GM23338 (cell line): ENCODE results near the gene STK24. TPM values are rescaled to one million over a fixed set of nuclear protein-coding genes. Genes with fewer than 3 reads are reported as not detected.

Source experiments
- ATAC-seq: fragments of 200-7000 bp; cut with Tn5 transposase; 3 replicates; pipeline ENCODE4 v1.9.1; 2020
- DNase-seq: peaks from one replicate; pipeline ENCODE4 v3.0.0-alpha.2; 2015; ENCODE audit warnings: low spot score
- H2AFZ ChIP-seq: fragments of 200-600 bp; sonication (generic); 2 replicates; pipeline ENCODE4 v1.8.0; 2016; ENCODE audit warnings: antibody characterized with exemption, mild to moderate bottlenecking, moderate library complexity
- H3F3A ChIP-seq: fragments of 200-600 bp; sonication (generic); replicated peaks from 2 replicates; pipeline ENCODE4 v1.8.0; 2017; ENCODE audit warnings: antibody characterized with exemption, mixed run types, low read depth
- H3K27ac ChIP-seq: fragments of 200-600 bp; sonication (generic); 2 replicates; pipeline ENCODE4 v1.6.1; 2016; ENCODE audit warnings: low read depth
- H3K27me3 ChIP-seq: fragments of 200-600 bp; sonication (generic); 2 replicates; pipeline ENCODE4 v1.8.0; 2016; ENCODE audit warnings: mild to moderate bottlenecking, mixed run types, moderate library complexity; ENCODE audit not compliant: insufficient read depth
- H3K36me3 ChIP-seq: fragments of 200-600 bp; sonication (generic); 2 replicates; pipeline ENCODE4 v1.8.0; 2016; ENCODE audit warnings: mild to moderate bottlenecking; ENCODE audit not compliant: insufficient read depth
- H3K4me1 ChIP-seq: fragments of 200-600 bp; sonication (generic); 2 replicates; pipeline ENCODE4 v1.8.0; 2016; ENCODE audit warnings: mild to moderate bottlenecking, moderate library complexity; ENCODE audit not compliant: insufficient read depth
- H3K4me2 ChIP-seq: fragments of 200-600 bp; sonication (generic); 2 replicates; pipeline ENCODE4 v1.7.1; 2017; ENCODE audit warnings: mixed run types
- H3K4me3 ChIP-seq: fragments of 200-600 bp; sonication (generic); 2 replicates; pipeline ENCODE4 v1.6.1; 2016; ENCODE audit warnings: mixed run types
- H3K79me2 ChIP-seq: fragments of 200-600 bp; sonication (generic); replicated peaks from 2 replicates; pipeline ENCODE4 v1.8.0; 2017; ENCODE audit warnings: mild to moderate bottlenecking; ENCODE audit not compliant: insufficient read depth
- H3K9me2 ChIP-seq: fragments of 200-600 bp; sonication (generic); 2 replicates; pipeline ENCODE4 v1.8.0; 2017; ENCODE audit not compliant: insufficient read depth
- H4K20me1 ChIP-seq: fragments of 200-600 bp; sonication (generic); replicated peaks from 2 replicates; pipeline ENCODE4 v1.8.0; 2017; ENCODE audit warnings: mild to moderate bottlenecking; ENCODE audit not compliant: insufficient read depth
- H3K27ac Mint-ChIP-seq: 2 replicates; pipeline ENCODE4 v1.8.0; 2020; ENCODE audit warnings: inconsistent platforms, mild to moderate bottlenecking, moderate library complexity, mixed read lengths
- H3K27me3 Mint-ChIP-seq: 3 replicates; pipeline ENCODE4 v1.8.0; 2022; ENCODE audit warnings: low read depth, mild to moderate bottlenecking, moderate library complexity, mixed read lengths, inconsistent platforms; ENCODE audit not compliant: insufficient read depth, poor library complexity
- H3K36me3 Mint-ChIP-seq: 3 replicates; pipeline ENCODE4 v1.8.0; 2021; ENCODE audit warnings: low read depth, mild to moderate bottlenecking, inconsistent platforms, moderate library complexity, mixed read lengths
- H3K4me1 Mint-ChIP-seq: 3 replicates; pipeline ENCODE4 v1.8.0; 2020; ENCODE audit warnings: mild to moderate bottlenecking, inconsistent platforms, mixed read lengths
- H3K4me3 Mint-ChIP-seq: 3 replicates; pipeline ENCODE4 v1.8.0; 2021; ENCODE audit warnings: moderate library complexity, mild to moderate bottlenecking, inconsistent platforms, mixed read lengths
- H3K9me3 Mint-ChIP-seq: 3 replicates; pipeline ENCODE4 v1.8.0; 2020; ENCODE audit warnings: moderate library complexity, mild to moderate bottlenecking, inconsistent platforms, mixed read lengths
- ETS1 ChIP-seq: IDR thresholded peaks from 2 replicates; pipeline ENCODE4 v1.6.1; 2016; ENCODE audit warnings: antibody characterized with exemption
- EZH2phosphoT487 ChIP-seq: fragments of 200-600 bp; sonication (generic); IDR thresholded peaks from one replicate; pipeline ENCODE4 v1.8.1; 2018; ENCODE audit warnings: antibody characterized with exemption; ENCODE audit not compliant: unreplicated experiment
- JUNB ChIP-seq: IDR thresholded peaks from one replicate; pipeline ENCODE4 v1.6.1; 2016; ENCODE audit warnings: antibody characterized with exemption; ENCODE audit not compliant: unreplicated experiment
- NANOG ChIP-seq: IDR thresholded peaks from 2 replicates; pipeline ENCODE4 v1.6.1; 2016; ENCODE audit warnings: antibody characterized with exemption, borderline replicate concordance
- STAT1 ChIP-seq: IDR thresholded peaks from one replicate; pipeline ENCODE4 v1.6.1; 2016; ENCODE audit warnings: antibody characterized with exemption; ENCODE audit not compliant: unreplicated experiment
- ZNF114 ChIP-seq: fragments of 250-450 bp; sonication (Bioruptor Pico); IDR thresholded peaks from 2 replicates; pipeline ENCODE4 v1.5.0; 2020; ENCODE audit warnings: mild to moderate bottlenecking, moderate library complexity
- polyA plus RNA-seq: library from polyadenylated mRNA; unstranded; fragments of >200 nt; fragmentation: Nextera tagmentation; extraction: Ambion mirVana; gene quantifications from 2 replicates; pipeline ENCODE4 v1.2.1, GENCODE V29; 2016
- total RNA-seq: library from RNA; depleted of rRNA; stranded (reverse); fragments of >200 nt; shearing (Covaris generic); gene quantifications from 2 replicates; pipeline ENCODE4 v1.2.3, GENCODE V29; 2014
- TF ChIP-seq, protein P1 (sequence below): fragments of 250-450 bp; sonication (Bioruptor Pico); IDR thresholded peaks from 2 replicates; pipeline ENCODE4 v1.5.0; 2020; ENCODE audit warnings: mild to moderate bottlenecking, moderate library complexity
- TF ChIP-seq, protein P2 (sequence below), 2 experiments: fragments of 200-600 bp in 1 of 2; sonication (generic) in 1 of 2; conservative IDR thresholded peaks; 2 replicates each; pipeline versions ENCODE4 v1.5.1 to v1.6.1; 2016 to 2017; ENCODE audit warnings: antibody characterized with exemption in 2 of 2, low read depth in 2 of 2, mild to moderate bottlenecking in 2 of 2, moderate library complexity in 1 of 2
- TF ChIP-seq, protein P3 (sequence below): IDR thresholded peaks from one replicate; pipeline ENCODE4 v1.6.1; 2018; ENCODE audit warnings: antibody characterized with exemption; ENCODE audit not compliant: unreplicated experiment

The STK24 gene
- total and polyA plus RNA-seq, 2 experiments from 2014 or later = 56.5 to 144 TPM

GRCh38 chr13:98581971-98582702, 5.2 kb upstream of the STK24 start:
- Histone ChIP-seq H3K4me1 (peaks cover 17% of the 10 kb centered on the region), H4K20me1 (no peaks in the 10 kb centered on the region), H3K27me3 (no peaks in the 10 kb centered on the region), H3K4me2 (no peak overlapping the region), H3K9me2 (no peaks in the 10 kb centered on the region), H3K79me2 (no peaks in the 10 kb centered on the region), H3K4me3 (no peak overlapping the region), H3F3A (0 out of 2 replicates have a peak, but pooled peaks cover 5% of the 10 kb centered on the region), H2AFZ (no peak overlapping the region), H3K36me3 (no peaks in the 10 kb centered on the region), H3K27ac (no peak overlapping the region)
- Mint-ChIP-seq H3K27me3 (no peaks in the 10 kb centered on the region), H3K4me1 (peaks cover 17% of the 10 kb centered on the region), H3K4me3 (no peak overlapping the region), H3K36me3 (no peaks in the 10 kb centered on the region), H3K27ac (no peak overlapping the region; the same call in 1 of the 2 replicates), H3K9me3 (no peaks in the 10 kb centered on the region)
- ATAC-seq (no peak), DNase-seq (no peak)
- TF ChIP-seq JUNB (no peak), STAT1 (no peak), EZH2phosphoT487 (no peak), NANOG (no peak), ETS1 (no peak), ZNF114 (no peak)
- TF ChIP-seq, protein P1, sequence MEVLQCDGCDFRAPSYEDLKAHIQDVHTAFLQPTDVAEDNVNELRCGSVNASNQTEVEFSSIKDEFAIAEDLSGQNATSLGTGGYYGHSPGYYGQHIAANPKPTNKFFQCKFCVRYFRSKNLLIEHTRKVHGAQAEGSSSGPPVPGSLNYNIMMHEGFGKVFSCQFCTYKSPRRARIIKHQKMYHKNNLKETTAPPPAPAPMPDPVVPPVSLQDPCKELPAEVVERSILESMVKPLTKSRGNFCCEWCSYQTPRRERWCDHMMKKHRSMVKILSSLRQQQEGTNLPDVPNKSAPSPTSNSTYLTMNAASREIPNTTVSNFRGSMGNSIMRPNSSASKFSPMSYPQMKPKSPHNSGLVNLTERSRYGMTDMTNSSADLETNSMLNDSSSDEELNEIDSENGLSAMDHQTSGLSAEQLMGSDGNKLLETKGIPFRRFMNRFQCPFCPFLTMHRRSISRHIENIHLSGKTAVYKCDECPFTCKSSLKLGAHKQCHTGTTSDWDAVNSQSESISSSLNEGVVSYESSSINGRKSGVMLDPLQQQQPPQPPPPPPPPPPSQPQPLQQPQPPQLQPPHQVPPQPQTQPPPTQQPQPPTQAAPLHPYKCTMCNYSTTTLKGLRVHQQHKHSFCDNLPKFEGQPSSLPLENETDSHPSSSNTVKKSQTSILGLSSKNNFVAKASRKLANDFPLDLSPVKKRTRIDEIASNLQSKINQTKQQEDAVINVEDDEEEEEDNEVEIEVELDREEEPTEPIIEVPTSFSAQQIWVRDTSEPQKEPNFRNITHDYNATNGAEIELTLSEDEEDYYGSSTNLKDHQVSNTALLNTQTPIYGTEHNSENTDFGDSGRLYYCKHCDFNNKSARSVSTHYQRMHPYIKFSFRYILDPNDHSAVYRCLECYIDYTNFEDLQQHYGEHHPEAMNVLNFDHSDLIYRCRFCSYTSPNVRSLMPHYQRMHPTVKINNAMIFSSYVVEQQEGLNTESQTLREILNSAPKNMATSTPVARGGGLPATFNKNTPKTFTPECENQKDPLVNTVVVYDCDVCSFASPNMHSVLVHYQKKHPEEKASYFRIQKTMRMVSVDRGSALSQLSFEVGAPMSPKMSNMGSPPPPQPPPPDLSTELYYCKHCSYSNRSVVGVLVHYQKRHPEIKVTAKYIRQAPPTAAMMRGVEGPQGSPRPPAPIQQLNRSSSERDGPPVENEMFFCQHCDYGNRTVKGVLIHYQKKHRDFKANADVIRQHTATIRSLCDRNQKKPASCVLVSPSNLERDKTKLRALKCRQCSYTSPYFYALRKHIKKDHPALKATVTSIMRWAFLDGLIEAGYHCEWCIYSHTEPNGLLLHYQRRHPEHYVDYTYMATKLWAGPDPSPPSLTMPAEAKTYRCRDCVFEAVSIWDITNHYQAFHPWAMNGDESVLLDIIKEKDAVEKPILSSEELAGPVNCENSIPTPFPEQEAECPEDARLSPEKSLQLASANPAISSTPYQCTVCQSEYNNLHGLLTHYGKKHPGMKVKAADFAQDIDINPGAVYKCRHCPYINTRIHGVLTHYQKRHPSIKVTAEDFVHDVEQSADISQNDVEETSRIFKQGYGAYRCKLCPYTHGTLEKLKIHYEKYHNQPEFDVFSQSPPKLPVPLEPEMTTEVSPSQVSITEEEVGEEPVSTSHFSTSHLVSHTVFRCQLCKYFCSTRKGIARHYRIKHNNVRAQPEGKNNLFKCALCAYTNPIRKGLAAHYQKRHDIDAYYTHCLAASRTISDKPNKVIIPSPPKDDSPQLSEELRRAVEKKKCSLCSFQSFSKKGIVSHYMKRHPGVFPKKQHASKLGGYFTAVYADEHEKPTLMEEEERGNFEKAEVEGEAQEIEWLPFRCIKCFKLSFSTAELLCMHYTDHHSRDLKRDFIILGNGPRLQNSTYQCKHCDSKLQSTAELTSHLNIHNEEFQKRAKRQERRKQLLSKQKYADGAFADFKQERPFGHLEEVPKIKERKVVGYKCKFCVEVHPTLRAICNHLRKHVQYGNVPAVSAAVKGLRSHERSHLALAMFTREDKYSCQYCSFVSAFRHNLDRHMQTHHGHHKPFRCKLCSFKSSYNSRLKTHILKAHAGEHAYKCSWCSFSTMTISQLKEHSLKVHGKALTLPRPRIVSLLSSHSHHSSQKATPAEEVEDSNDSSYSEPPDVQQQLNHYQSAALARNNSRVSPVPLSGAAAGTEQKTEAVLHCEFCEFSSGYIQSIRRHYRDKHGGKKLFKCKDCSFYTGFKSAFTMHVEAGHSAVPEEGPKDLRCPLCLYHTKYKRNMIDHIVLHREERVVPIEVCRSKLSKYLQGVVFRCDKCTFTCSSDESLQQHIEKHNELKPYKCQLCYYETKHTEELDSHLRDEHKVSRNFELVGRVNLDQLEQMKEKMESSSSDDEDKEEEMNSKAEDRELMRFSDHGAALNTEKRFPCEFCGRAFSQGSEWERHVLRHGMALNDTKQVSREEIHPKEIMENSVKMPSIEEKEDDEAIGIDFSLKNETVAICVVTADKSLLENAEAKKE (CRISPR knock-in tag) = no peak
- TF ChIP-seq, protein P2, sequence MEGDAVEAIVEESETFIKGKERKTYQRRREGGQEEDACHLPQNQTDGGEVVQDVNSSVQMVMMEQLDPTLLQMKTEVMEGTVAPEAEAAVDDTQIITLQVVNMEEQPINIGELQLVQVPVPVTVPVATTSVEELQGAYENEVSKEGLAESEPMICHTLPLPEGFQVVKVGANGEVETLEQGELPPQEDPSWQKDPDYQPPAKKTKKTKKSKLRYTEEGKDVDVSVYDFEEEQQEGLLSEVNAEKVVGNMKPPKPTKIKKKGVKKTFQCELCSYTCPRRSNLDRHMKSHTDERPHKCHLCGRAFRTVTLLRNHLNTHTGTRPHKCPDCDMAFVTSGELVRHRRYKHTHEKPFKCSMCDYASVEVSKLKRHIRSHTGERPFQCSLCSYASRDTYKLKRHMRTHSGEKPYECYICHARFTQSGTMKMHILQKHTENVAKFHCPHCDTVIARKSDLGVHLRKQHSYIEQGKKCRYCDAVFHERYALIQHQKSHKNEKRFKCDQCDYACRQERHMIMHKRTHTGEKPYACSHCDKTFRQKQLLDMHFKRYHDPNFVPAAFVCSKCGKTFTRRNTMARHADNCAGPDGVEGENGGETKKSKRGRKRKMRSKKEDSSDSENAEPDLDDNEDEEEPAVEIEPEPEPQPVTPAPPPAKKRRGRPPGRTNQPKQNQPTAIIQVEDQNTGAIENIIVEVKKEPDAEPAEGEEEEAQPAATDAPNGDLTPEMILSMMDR (conservative IDR thresholded peaks at IDR 0.05; ENCODE audit: low read depth in 2 of 2) = no peak
- TF ChIP-seq, protein P3, sequence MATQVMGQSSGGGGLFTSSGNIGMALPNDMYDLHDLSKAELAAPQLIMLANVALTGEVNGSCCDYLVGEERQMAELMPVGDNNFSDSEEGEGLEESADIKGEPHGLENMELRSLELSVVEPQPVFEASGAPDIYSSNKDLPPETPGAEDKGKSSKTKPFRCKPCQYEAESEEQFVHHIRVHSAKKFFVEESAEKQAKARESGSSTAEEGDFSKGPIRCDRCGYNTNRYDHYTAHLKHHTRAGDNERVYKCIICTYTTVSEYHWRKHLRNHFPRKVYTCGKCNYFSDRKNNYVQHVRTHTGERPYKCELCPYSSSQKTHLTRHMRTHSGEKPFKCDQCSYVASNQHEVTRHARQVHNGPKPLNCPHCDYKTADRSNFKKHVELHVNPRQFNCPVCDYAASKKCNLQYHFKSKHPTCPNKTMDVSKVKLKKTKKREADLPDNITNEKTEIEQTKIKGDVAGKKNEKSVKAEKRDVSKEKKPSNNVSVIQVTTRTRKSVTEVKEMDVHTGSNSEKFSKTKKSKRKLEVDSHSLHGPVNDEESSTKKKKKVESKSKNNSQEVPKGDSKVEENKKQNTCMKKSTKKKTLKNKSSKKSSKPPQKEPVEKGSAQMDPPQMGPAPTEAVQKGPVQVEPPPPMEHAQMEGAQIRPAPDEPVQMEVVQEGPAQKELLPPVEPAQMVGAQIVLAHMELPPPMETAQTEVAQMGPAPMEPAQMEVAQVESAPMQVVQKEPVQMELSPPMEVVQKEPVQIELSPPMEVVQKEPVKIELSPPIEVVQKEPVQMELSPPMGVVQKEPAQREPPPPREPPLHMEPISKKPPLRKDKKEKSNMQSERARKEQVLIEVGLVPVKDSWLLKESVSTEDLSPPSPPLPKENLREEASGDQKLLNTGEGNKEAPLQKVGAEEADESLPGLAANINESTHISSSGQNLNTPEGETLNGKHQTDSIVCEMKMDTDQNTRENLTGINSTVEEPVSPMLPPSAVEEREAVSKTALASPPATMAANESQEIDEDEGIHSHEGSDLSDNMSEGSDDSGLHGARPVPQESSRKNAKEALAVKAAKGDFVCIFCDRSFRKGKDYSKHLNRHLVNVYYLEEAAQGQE = no peak
